HEK293T (cell line): Measurements from ENCODE around the gene DGKH.

ENCODE experiments used
- CTCF ChIA-PET: fragments of 350-600 bp; formaldehyde crosslinking; extraction: SDS; loops from one replicate; lab custom pipeline; 2021; ENCODE audit warnings: antibody characterized with exemption, inconsistent platforms; lab: Yijun Ruan, JAX
- POLR2A ChIA-PET: fragments of 350-600 bp; formaldehyde crosslinking; extraction: SDS; loops from one replicate; lab custom pipeline; 2020; ENCODE audit warnings: antibody characterized with exemption, inconsistent platforms; lab: Yijun Ruan, JAX
- DNase-seq: peaks from one replicate; pipeline ENCODE4 v3.0.0; 2012; ENCODE audit warnings: mixed read lengths; ENCODE audit errors: extremely low spot score
- ARNT ChIP-seq: fragments of 450-650 bp; IDR thresholded peaks from 2 replicates; pipeline ENCODE4 v1.6.1; 2017; ENCODE audit warnings: mild to moderate bottlenecking
- BHLHE40 ChIP-seq: fragments of 450-650 bp; IDR thresholded peaks from 2 replicates; pipeline ENCODE4 v1.6.1; 2016; ENCODE audit warnings: mild to moderate bottlenecking, moderate library complexity, borderline replicate concordance
- CTBP1 ChIP-seq: fragments of 450-650 bp; IDR thresholded peaks from 2 replicates; pipeline ENCODE4 v1.6.1; 2016; ENCODE audit warnings: borderline replicate concordance
- ELF4 ChIP-seq: fragments of 450-650 bp; IDR thresholded peaks from 2 replicates; pipeline ENCODE4 v1.6.1; 2017; ENCODE audit warnings: antibody characterized with exemption
- FOXA1 ChIP-seq: fragments of 450-650 bp; IDR thresholded peaks from 2 replicates; pipeline ENCODE4 v1.6.1; 2016; ENCODE audit warnings: mild to moderate bottlenecking
- FOXK2 ChIP-seq: fragments of 450-650 bp; IDR thresholded peaks from 2 replicates; pipeline ENCODE4 v1.6.1; 2016; ENCODE audit warnings: mild to moderate bottlenecking
- FOXM1 ChIP-seq: fragments of 450-650 bp; IDR thresholded peaks from 2 replicates; pipeline ENCODE4 v1.6.1; 2017; ENCODE audit warnings: mild to moderate bottlenecking, borderline replicate concordance
- HDGF ChIP-seq: fragments of 450-650 bp; IDR thresholded peaks from 2 replicates; pipeline ENCODE4 v1.6.1; 2017; ENCODE audit warnings: antibody characterized with exemption, borderline replicate concordance
- L3MBTL2 ChIP-seq: fragments of 450-650 bp; conservative IDR thresholded peaks from 2 replicates; pipeline ENCODE4 v1.6.1; 2016; ENCODE audit warnings: mild to moderate bottlenecking
- LEF1 ChIP-seq: fragments of 450-650 bp; IDR thresholded peaks from 2 replicates; pipeline ENCODE4 v1.6.1; 2017; ENCODE audit warnings: mild to moderate bottlenecking, borderline replicate concordance
- NFRKB ChIP-seq: fragments of 450-650 bp; IDR thresholded peaks from 2 replicates; pipeline ENCODE4 v1.6.1; 2016; ENCODE audit warnings: mild to moderate bottlenecking, moderate library complexity
- PKNOX1 ChIP-seq: fragments of 450-650 bp; IDR thresholded peaks from 2 replicates; pipeline ENCODE4 v1.6.1; 2016
- SP1 ChIP-seq: fragments of 450-650 bp; IDR thresholded peaks from 2 replicates; pipeline ENCODE4 v1.6.1; 2017
- SUZ12 ChIP-seq: fragments of 450-650 bp; IDR thresholded peaks from 2 replicates; pipeline ENCODE4 v1.6.1; 2016; ENCODE audit warnings: mild to moderate bottlenecking
- TARDBP ChIP-seq: fragments of 450-650 bp; IDR thresholded peaks from 2 replicates; pipeline ENCODE4 v1.6.1; 2016
- ZNF384 ChIP-seq: fragments of 450-650 bp; IDR thresholded peaks from 2 replicates; pipeline ENCODE4 v1.6.1; 2016

DGKH gene

GRCh38 chr13:42110410-42111155 lies 62.1 kb downstream of the DGKH start:
- ChIA-PET POLR2A (no interaction called here), CTCF (no interaction called here)
- 0 out of 2 replicates have a peak, but pooled peaks have one; percentile 56 for TF ChIP-seq ZNF384
- no peak for TF ChIP-seq PKNOX1
- no peak for TF ChIP-seq FOXM1
- peak; percentile 48 for DNase-seq

- CTCF ChIA-PET = no interaction called here
- POLR2A ChIA-PET = no interaction called here
- TF ChIP-seq SP1 (no peak), CTBP1 (no peak), NFRKB (no peak), ELF4 (no peak), FOXK2 (no peak), TARDBP (no peak), PKNOX1 (no peak), LEF1 (no peak), SUZ12 (no peak)
- no peak for DNase-seq
Measured at GRCh38 chr13:42112864-42113263, 64.4 kb downstream of the DGKH start.

DNA sequence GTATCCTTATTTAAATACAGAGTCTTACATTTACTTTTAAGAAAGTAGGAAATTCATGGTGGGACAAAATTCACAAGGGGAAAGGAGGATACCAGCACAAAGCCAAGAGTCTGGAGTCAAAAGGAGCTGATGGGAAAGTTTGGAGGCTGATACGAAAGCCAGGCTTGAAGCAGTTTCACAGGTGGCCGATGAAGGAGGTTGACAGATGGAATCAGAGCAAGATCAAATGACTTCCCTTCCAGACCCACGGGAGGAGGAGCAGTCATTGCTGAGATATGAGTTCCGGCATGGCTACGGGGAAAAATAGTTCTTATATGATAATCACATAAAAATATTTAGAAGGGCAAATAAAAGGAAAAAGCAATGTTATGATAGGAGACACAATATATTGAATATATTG lies 65.0 kb downstream of the DGKH start:
- TF ChIP-seq LEF1 (no peak), ZNF384 (no peak), FOXA1 (no peak), SP1 (no peak), L3MBTL2 (no peak), SUZ12 (no peak), ELF4 (no peak), CTBP1 (no peak), ARNT (no peak), FOXM1 (no peak), BHLHE40 (no peak), PKNOX1 (no peak), NFRKB (no peak), HDGF (no peak), FOXK2 (no peak)
- ChIA-PET POLR2A (no interaction called here), CTCF (no interaction called here)
- no peak for DNase-seq

GRCh38 chr13:42114278-42114677 lies 65.8 kb downstream of the DGKH start:
- no peak for TF ChIP-seq LEF1
- no peak for TF ChIP-seq FOXK2
- TF ChIP-seq CTBP1 = no peak
- TF ChIP-seq TARDBP = no peak
- TF ChIP-seq SP1 = no peak

GRCh38 chr13:42114912-42115311 lies 66.5 kb downstream of the DGKH start:
- no peak for TF ChIP-seq CTBP1
- no peak for TF ChIP-seq PKNOX1
- TF ChIP-seq LEF1 = no peak
- no peak for TF ChIP-seq FOXA1
- TF ChIP-seq ARNT = no peak
- TF ChIP-seq SP1 = no peak
- no peak for TF ChIP-seq SUZ12
- no peak for TF ChIP-seq TARDBP
- no peak for TF ChIP-seq BHLHE40
- no peak for TF ChIP-seq ZNF384
- TF ChIP-seq FOXK2 = no peak
- TF ChIP-seq L3MBTL2 = no peak
- no peak for TF ChIP-seq HDGF
- no peak for TF ChIP-seq ELF4
- no peak for TF ChIP-seq NFRKB
- ChIA-PET POLR2A (no interaction called here), CTCF (interaction anchor here (0.9 kb wide), 1 partner anchor 10 kb away, joined by 3 read pairs; no protein-coding TSS in a partner anchor)
- DNase-seq = no peak

More at GRCh38 chr13:42114278-42114677, 65.8 kb downstream of the DGKH start:
- CTCF ChIA-PET = interaction anchor here (0.9 kb wide), 1 partner anchor 11 kb away, joined by 3 read pairs; no protein-coding TSS in a partner anchor
- POLR2A ChIA-PET = no interaction called here
- no peak for DNase-seq

- no peak for TF ChIP-seq L3MBTL2
- TF ChIP-seq SUZ12 = no peak
- no peak for TF ChIP-seq ZNF384
- no peak for TF ChIP-seq PKNOX1
- TF ChIP-seq BHLHE40 = no peak
- ChIA-PET POLR2A (no interaction called here), CTCF (interaction anchor here (1.1 kb wide), 1 partner anchor 125 kb away, joined by 3 read pairs; no protein-coding TSS in a partner anchor)
- no peak for DNase-seq
Measured at GRCh38 chr13:42116225-42116624, 67.8 kb downstream of the DGKH start.
